Naive thymus-derived CD4-positive, alpha-beta T cell (primary cell): ENCODE results near the gene PARVA. TPM values are rescaled to one million over a fixed set of nuclear protein-coding genes. Genes with fewer than 3 reads are reported as not detected.

Experiments used
- ATAC-seq: fragments of 150-1000 bp; cut with Tn5 transposase; 2 replicates; pipeline ENCODE4 v1.10.0; 2021; ENCODE audit warnings: mild to moderate bottlenecking, moderate library complexity
- CTCF ChIA-PET: fragments of 350-600 bp; sonication (Branson Sonifier 250); formaldehyde crosslinking; loops from one replicate; lab custom pipeline; 2021; ENCODE audit warnings: antibody characterized with exemption; lab: Charles Lee
- POLR2A ChIA-PET: fragments of 350-600 bp; sonication (Branson Sonifier 250); formaldehyde crosslinking; loops from one replicate; lab custom pipeline; 2021; ENCODE audit warnings: antibody characterized with exemption, inconsistent platforms; lab: Charles Lee
- DNase-seq, 9 donors: peaks; one replicate each; pipeline versions ENCODE4 v3.0.0 to v3.0.0-alpha.2; 2020 to 2022; ENCODE audit warnings: mixed read lengths in 1 of 9
- H3K27ac ChIP-seq: one replicate; pipeline ENCODE4 v1.7.0; 2013; ENCODE audit warnings: mild to moderate bottlenecking, low read depth, low read length, moderate library complexity
- H3K27me3 ChIP-seq, 2 donors: one replicate each; pipeline ENCODE4 v1.7.0; 2013; ENCODE audit warnings: low read length in 2 of 2, mild to moderate bottlenecking in 2 of 2, moderate library complexity in 2 of 2; ENCODE audit not compliant: control insufficient read depth in 2 of 2, insufficient read depth in 2 of 2
- H3K36me3 ChIP-seq, 3 experiments: 1 replicate in 2 of 3; 2 replicates in 1 of 3; pipeline ENCODE4 v1.7.0; 2013; ENCODE audit warnings: low read length in 3 of 3, mild to moderate bottlenecking in 3 of 3, moderate library complexity in 1 of 3; ENCODE audit not compliant: insufficient read depth in 3 of 3, control insufficient read depth in 2 of 3
- H3K4me1 ChIP-seq, 2 donors: one replicate each; pipeline ENCODE4 v1.7.0; 2013; ENCODE audit warnings: low read length in 2 of 2, mild to moderate bottlenecking in 2 of 2, moderate library complexity in 1 of 2; ENCODE audit not compliant: control insufficient read depth in 2 of 2, insufficient read depth in 2 of 2
- H3K4me3 ChIP-seq: 2 replicates; pipeline ENCODE4 v1.7.0; 2013; ENCODE audit warnings: mild to moderate bottlenecking, low read length
- H3K9me3 ChIP-seq, 3 experiments: 1 replicate in 2 of 3; 2 replicates in 1 of 3; pipeline ENCODE4 v1.7.0; 2013; ENCODE audit warnings: low read length in 3 of 3; ENCODE audit not compliant: control insufficient read depth in 2 of 3
- H3K27ac Mint-ChIP-seq, 9 donors: one replicate each; pipeline ENCODE4 v1.8.0; 2020 to 2022; ENCODE audit warnings: mixed read lengths in 9 of 9, mild to moderate bottlenecking in 8 of 9, moderate library complexity in 5 of 9, inconsistent platforms in 2 of 9
- H3K27me3 Mint-ChIP-seq, 5 donors: one replicate each; pipeline ENCODE4 v1.8.0; 2021 to 2022; ENCODE audit warnings: mixed read lengths in 5 of 5, mild to moderate bottlenecking in 1 of 5
- H3K36me3 Mint-ChIP-seq, 5 donors: one replicate each; pipeline ENCODE4 v1.8.0; 2020 to 2022; ENCODE audit warnings: mixed read lengths in 5 of 5, mild to moderate bottlenecking in 3 of 5, inconsistent platforms in 1 of 5
- H3K4me1 Mint-ChIP-seq, 7 donors: one replicate each; pipeline ENCODE4 v1.8.0; 2020 to 2022; ENCODE audit warnings: mixed read lengths in 7 of 7, mild to moderate bottlenecking in 3 of 7, inconsistent platforms in 1 of 7
- H3K4me3 Mint-ChIP-seq, 10 donors: one replicate each; pipeline ENCODE4 v1.8.0; 2020 to 2022; ENCODE audit warnings: mild to moderate bottlenecking in 10 of 10, mixed read lengths in 10 of 10, moderate library complexity in 6 of 10, inconsistent platforms in 2 of 10
- H3K9me3 Mint-ChIP-seq, 11 donors: one replicate each; pipeline ENCODE4 v1.8.0; 2020 to 2022; ENCODE audit warnings: mixed read lengths in 11 of 11, mild to moderate bottlenecking in 4 of 11, inconsistent platforms in 1 of 11, moderate library complexity in 1 of 11
- intact Hi-C, 2 donors: fragments of 100-400 bp; cut with micrococcal nuclease; formaldehyde crosslinking; loops; one replicate each; pipeline ENCODE4 v1.15.1; 2023
- polyA plus RNA-seq, 2 donors: library from polyadenylated mRNA; unstranded; fragments of 300-500 nt; fragmentation: Illumina TruSeq; gene quantifications; one replicate each; pipeline ENCODE4 v1.2.3, GENCODE V29; 2021
- total RNA-seq, 6 experiments: library from RNA in 5 of 6; stranded (reverse) in 5 of 6; gene quantifications; 1 replicate in 5 of 6; 2 replicates in 1 of 6; pipeline ENCODE4 v1.2.3 and lab custom pipeline; 2021 to 2026

PARVA gene
- total and polyA plus RNA-seq, 7 experiments from 2014 or later, result 0.07 to 0.97 (median 0.69) TPM

GRCh38 chr11:12455938-12456337 lies 78.6 kb downstream of the PARVA start:
- Histone ChIP-seq H3K4me3 (no peak overlapping the region), H3K27ac (no peak overlapping the region), H3K36me3 (no peaks in the 10 kb centered on the region), H3K4me1 (no peaks in the 10 kb centered on the region), H3K9me3 (no peaks in the 10 kb centered on the region), H3K27me3 (no peaks in the 10 kb centered on the region)
- ATAC-seq (no peak), DNase-seq (no peak)
- intact Hi-C loops, result no loop called here
- ChIA-PET POLR2A (interaction anchor here (0.5 kb wide), 1 partner anchor 35 kb away, joined by 3 read pairs; no protein-coding TSS in a partner anchor), CTCF (no interaction called here)
- peaks cover 0 to 5% (median 0%) of the 10 kb centered on the region in 5 donors for H3K27me3 Mint-ChIP-seq
- no peaks in the 10 kb centered on the region for H3K9me3 Mint-ChIP-seq
- no peaks in the 10 kb centered on the region for H3K4me1 Mint-ChIP-seq
- H3K27ac Mint-ChIP-seq, result no peak overlapping the region
- no peaks in the 10 kb centered on the region for H3K36me3 Mint-ChIP-seq
- H3K4me3 Mint-ChIP-seq, result no peak overlapping the region

- Mint-ChIP-seq H3K36me3 (no peaks in the 10 kb centered on the region), H3K4me3 (no peak overlapping the region), H3K9me3 (no peaks in the 10 kb centered on the region), H3K27ac (no peak overlapping the region), H3K4me1 (no peaks in the 10 kb centered on the region), H3K27me3 (peaks cover 0 to 5% (median 0%) of the 10 kb centered on the region in 5 donors)
- ATAC-seq, result no peak
- intact Hi-C loops, result no loop called here
- no peaks in the 10 kb centered on the region for H3K4me1 ChIP-seq
- no peaks in the 10 kb centered on the region for H3K9me3 ChIP-seq
- CTCF ChIA-PET, result no interaction called here
- no peak overlapping the region for H3K27ac ChIP-seq
- H3K4me3 ChIP-seq, result no peak overlapping the region
- H3K27me3 ChIP-seq, result no peaks in the 10 kb centered on the region
- DNase-seq, result no peak
- POLR2A ChIA-PET, result no interaction called here
- no peaks in the 10 kb centered on the region for H3K36me3 ChIP-seq
Measured at GRCh38 chr11:12456651-12457579, 79.5 kb downstream of the PARVA start.

DNA sequence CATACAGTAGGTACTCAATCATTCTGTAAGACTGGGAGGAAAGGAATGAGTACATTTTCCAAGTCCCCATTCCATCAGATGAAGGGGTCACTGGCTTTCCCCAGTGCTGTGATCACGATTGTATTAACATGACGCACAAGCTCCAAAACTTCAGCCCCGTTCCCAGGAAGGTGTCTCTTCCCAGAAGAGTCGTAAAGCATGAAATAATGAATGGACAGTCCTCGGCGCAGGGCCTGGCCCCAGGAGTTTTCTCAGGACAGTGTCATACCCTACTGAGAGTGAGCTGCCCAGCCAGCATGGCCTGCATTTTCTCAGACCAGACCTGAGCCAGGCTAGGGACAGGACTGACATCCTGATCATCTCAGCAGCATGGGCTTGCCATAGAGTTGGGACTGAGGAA lies 80.7 kb downstream of the PARVA start:
- Histone ChIP-seq H3K4me3 (no peak overlapping the region), H3K27me3 (no peaks in the 10 kb centered on the region), H3K36me3 (no peaks in the 10 kb centered on the region), H3K27ac (no peak overlapping the region), H3K9me3 (no peaks in the 10 kb centered on the region), H3K4me1 (no peaks in the 10 kb centered on the region)
- no peak overlapping the region for H3K27ac Mint-ChIP-seq
- H3K4me1 Mint-ChIP-seq, result no peaks in the 10 kb centered on the region
- CTCF ChIA-PET, result no interaction called here
- POLR2A ChIA-PET, result no interaction called here
- intact Hi-C loops, result no loop called here
- H3K27me3 Mint-ChIP-seq, result peaks cover 0 to 3% (median 0%) of the 10 kb centered on the region in 5 donors
- ATAC-seq (no peak), DNase-seq (no peak)
- H3K36me3 Mint-ChIP-seq, result no peaks in the 10 kb centered on the region
- no peak overlapping the region for H3K4me3 Mint-ChIP-seq
- no peaks in the 10 kb centered on the region for H3K9me3 Mint-ChIP-seq

- H3K27ac ChIP-seq, result no peak overlapping the region
- intact Hi-C loops, result no loop called here
- no peaks in the 10 kb centered on the region for H3K9me3 ChIP-seq
- Mint-ChIP-seq H3K9me3 (peaks cover 0 to 7% (median 4%) of the 10 kb centered on the region in 11 donors), H3K4me1 (no peaks in the 10 kb centered on the region), H3K27ac (no peak overlapping the region), H3K27me3 (peaks cover 0 to 6% (median 0%) of the 10 kb centered on the region in 5 donors), H3K36me3 (peaks cover 0 to 5% (median 0%) of the 10 kb centered on the region in 5 donors), H3K4me3 (no peak overlapping the region)
- no peaks in the 10 kb centered on the region for H3K4me1 ChIP-seq
- DNase-seq (no peak), ATAC-seq (no peak)
- H3K27me3 ChIP-seq, result no peaks in the 10 kb centered on the region
- H3K36me3 ChIP-seq, result no peaks in the 10 kb centered on the region
- CTCF ChIA-PET, result no interaction called here
- POLR2A ChIA-PET, result no interaction called here
- H3K4me3 ChIP-seq, result no peak overlapping the region
Measured at GRCh38 chr11:12459374-12459773, 82.0 kb downstream of the PARVA start.

DNA sequence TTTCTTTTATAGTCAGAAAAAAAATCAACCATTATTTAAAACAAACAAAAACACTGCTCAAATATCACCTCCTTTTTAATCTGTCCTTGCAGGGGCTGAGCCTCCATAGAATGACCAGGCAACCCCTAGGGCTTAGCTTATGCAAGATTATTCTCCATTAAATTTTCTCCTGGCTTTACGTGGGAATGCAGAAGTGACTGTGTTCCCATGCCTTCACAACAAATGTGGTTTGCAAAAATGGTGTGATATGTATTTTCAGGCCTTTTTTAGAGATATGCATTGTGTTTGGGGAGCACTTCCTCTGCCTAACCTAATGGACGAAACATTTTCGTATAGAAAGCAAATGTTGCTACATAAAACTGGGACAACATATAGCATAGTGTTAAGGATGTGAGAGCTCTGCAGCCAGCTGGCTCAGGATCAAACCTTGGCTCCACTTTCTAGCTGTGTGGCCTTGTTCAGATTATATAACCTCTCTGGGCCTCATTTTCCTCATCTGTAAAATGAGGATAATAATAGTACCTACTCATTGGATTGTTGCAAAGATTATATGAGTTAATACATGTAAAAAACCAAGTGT lies 82.6 kb downstream of the PARVA start:
- H3K4me3 ChIP-seq, result no peak overlapping the region
- ChIA-PET POLR2A (no interaction called here), CTCF (no interaction called here)
- no peaks in the 10 kb centered on the region for H3K4me1 Mint-ChIP-seq
- intact Hi-C loops, result no loop called here
- peaks cover 0 to 12% (median 4%) of the 10 kb centered on the region in 11 donors for H3K9me3 Mint-ChIP-seq
- no peak overlapping the region for H3K27ac ChIP-seq
- H3K9me3 ChIP-seq, result no peaks in the 10 kb centered on the region
- no peak for ATAC-seq
- no peak overlapping the region for H3K4me3 Mint-ChIP-seq
- H3K4me1 ChIP-seq, result no peaks in the 10 kb centered on the region
- DNase-seq, result no peak
- H3K27me3 ChIP-seq, result no peaks in the 10 kb centered on the region
- H3K27me3 Mint-ChIP-seq, result peaks cover 0 to 5% (median 0%) of the 10 kb centered on the region in 5 donors
- H3K27ac Mint-ChIP-seq, result no peak overlapping the region
- H3K36me3 ChIP-seq, result no peaks in the 10 kb centered on the region
- peaks cover 0 to 8% (median 0%) of the 10 kb centered on the region in 5 donors for H3K36me3 Mint-ChIP-seq

- CTCF ChIA-PET, result no interaction called here
Measured at GRCh38 chr11:12460466-12460865, 83.1 kb downstream of the PARVA start.

More at GRCh38 chr11:12460466-12460865, 83.1 kb downstream of the PARVA start:
- no peak for DNase-seq
- H3K27ac ChIP-seq, result no peak overlapping the region
- H3K36me3 Mint-ChIP-seq, result peaks cover 0 to 8% (median 0%) of the 10 kb centered on the region in 5 donors
- H3K9me3 Mint-ChIP-seq, result peaks cover 0 to 17% (median 7%) of the 10 kb centered on the region in 11 donors
- intact Hi-C loops, result no loop called here
- POLR2A ChIA-PET, result no interaction called here
- no peaks in the 10 kb centered on the region for H3K27me3 ChIP-seq
- no peaks in the 10 kb centered on the region for H3K4me1 Mint-ChIP-seq
- ATAC-seq, result no peak
- peaks cover 0 to 4% (median 0%) of the 10 kb centered on the region in 5 donors for H3K27me3 Mint-ChIP-seq
- no peaks in the 10 kb centered on the region for H3K4me1 ChIP-seq
- no peaks in the 10 kb centered on the region for H3K9me3 ChIP-seq
- no peak overlapping the region for H3K4me3 ChIP-seq
- peak overlapping the region in 1 of 9 donors; percentile 63 for H3K27ac Mint-ChIP-seq
- H3K36me3 ChIP-seq, result no peaks in the 10 kb centered on the region
- H3K4me3 Mint-ChIP-seq, result no peak overlapping the region
